IMR-90 (cell line): ENCODE results near the gene SKAP1.

Experiments
- CTCF ChIP-seq: conservative IDR thresholded peaks from 2 replicates; pipeline ENCODE4 v1.5.1; 2012; ENCODE audit warnings: mild to moderate bottlenecking, low read depth, low read length, improper control_type of control experiment
- POLR2A ChIP-seq: IDR thresholded peaks from 2 replicates; pipeline ENCODE4 v1.6.1; 2012; ENCODE audit warnings: mild to moderate bottlenecking, low read depth, low read length

- TF ChIP-seq CTCF (no peak), POLR2A (no peak)
Observed at GRCh38 chr17:48179071-48179945, 250.7 kb downstream of the SKAP1 start.
